ENCODE measurements around the gene PSTPIP1. TPM values are rescaled to one million over a fixed set of nuclear protein-coding genes. Genes with fewer than 3 reads are reported as not detected.

The PSTPIP1 gene
- total RNA-seq, 1 donor, result 23.4 TPM

DNA sequence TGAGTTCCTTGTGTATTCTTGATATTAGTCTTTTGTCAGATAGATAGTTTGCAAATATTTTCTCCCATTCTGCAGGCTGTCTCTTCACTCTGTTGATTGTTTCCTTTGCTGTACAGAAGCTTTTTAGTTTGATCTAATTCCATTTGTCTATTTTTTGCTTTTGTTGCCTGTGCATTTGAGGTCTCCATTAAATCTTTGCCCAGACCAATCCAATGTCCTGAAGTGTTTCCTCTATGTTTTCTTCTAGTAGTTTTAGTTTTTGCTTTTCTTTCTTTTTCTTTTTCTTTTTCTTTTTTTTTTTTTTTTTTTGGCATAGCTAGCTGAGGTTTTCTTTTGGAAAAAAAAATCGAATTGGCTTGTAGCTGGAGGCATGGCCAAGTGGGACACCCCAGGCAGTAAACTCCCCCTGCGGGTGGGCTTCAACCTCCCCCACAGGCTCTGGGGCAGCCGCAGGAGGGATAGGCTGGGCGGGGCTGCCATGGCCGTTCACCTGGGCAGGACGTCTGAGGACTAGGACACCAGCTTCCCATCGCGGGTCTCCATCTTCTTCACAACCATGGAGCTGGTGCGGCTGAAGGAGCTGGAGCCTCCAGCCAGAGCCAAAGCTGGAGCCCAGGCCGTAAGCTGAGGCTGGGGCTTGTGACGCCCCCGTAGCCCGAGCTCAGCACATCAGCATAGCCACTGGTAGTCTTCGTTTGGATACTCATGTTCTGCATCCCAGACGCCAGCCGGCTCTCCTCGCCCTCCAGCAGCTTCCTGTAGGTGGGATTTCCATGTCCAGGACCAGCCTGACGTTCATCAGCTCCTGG lies 16.2 kb upstream of the PSTPIP1 start:
- no peak for DNase-seq (ENCODE audit: low read depth in 2 of 3, low spot score in 2 of 3)

DNA sequence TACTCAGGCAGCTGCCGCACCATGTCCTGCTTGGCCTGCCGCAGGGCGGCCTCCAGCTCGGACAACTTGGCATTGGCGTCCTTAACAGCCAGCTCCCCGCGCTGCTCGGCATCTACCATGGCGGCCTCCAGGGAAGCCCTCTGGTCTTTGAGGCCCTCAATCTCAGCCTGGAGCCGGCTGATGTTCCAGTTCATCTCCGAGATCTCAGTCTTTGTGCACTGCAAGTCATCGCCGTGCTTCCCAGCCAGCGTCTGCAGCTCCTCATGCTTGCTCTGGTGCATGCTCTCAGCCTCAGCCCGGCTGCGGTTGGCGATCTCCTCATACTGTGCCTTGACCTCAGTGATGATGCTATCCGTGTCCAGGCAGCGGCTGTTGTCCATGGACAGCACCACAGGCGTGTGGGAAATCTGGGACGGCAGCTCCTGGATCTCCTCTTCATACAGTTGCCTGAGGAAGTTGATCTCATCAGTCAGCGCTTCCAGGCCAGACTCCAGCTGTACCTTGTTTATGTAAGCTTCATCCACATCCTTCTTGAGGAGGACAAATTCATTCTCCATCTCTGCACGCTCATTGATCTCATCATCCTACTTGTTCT lies 15.5 kb upstream of the PSTPIP1 start:
- no peak for DNase-seq (ENCODE audit: low read depth in 2 of 3, low spot score in 2 of 3)

GRCh38 chr15:76979996-76980520 lies 14.9 kb upstream of the PSTPIP1 start:
- DNase-seq (ENCODE audit: low read depth in 2 of 3, low spot score in 2 of 3), result no peak

GRCh38 chr15:76982356-76982755 lies 12.6 kb upstream of the PSTPIP1 start:
- no peak for DNase-seq (ENCODE audit: low read depth in 2 of 3, low spot score in 2 of 3)

GRCh38 chr15:76982756-76983155 lies 12.2 kb upstream of the PSTPIP1 start:
- no peak for DNase-seq (ENCODE audit: low read depth in 2 of 3, low spot score in 2 of 3)

- DNase-seq (ENCODE audit: low read depth in 2 of 3, low spot score in 2 of 3), result peak in 1 of 3 donors; percentile 38
These were observed 11.1 kb upstream of the PSTPIP1 start for GRCh38 chr15:76983590-76984375.

GRCh38 chr15:76986743-76987142 lies 8.2 kb upstream of the PSTPIP1 start:
- no peak for DNase-seq (ENCODE audit: low read depth in 2 of 3, low spot score in 2 of 3)

DNA sequence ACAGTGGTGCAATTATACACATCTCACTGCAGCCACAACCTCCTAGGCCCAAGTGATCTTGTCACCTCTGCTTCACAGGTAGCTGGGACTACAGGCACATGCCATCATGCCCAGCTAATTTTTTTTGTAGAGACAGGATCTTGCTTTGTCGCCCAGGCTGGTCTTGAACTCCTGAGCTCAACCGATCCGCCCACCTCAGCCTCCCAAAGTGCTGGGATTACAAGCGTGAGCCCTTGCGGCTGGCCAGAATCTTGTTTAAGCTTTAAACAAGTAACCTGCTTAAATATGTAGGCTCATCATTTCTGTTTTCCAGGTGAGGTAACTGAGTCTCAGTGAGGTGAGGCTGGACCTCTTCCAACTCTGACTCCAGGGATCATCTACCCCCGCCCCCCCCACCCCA lies 7.7 kb upstream of the PSTPIP1 start:
- no peak for DNase-seq (ENCODE audit: low read depth in 2 of 3, low spot score in 2 of 3)

- no peak for DNase-seq (ENCODE audit: low read depth in 2 of 3, low spot score in 2 of 3)
These were observed 6.7 kb upstream of the PSTPIP1 start for GRCh38 chr15:76987896-76988860.

DNA sequence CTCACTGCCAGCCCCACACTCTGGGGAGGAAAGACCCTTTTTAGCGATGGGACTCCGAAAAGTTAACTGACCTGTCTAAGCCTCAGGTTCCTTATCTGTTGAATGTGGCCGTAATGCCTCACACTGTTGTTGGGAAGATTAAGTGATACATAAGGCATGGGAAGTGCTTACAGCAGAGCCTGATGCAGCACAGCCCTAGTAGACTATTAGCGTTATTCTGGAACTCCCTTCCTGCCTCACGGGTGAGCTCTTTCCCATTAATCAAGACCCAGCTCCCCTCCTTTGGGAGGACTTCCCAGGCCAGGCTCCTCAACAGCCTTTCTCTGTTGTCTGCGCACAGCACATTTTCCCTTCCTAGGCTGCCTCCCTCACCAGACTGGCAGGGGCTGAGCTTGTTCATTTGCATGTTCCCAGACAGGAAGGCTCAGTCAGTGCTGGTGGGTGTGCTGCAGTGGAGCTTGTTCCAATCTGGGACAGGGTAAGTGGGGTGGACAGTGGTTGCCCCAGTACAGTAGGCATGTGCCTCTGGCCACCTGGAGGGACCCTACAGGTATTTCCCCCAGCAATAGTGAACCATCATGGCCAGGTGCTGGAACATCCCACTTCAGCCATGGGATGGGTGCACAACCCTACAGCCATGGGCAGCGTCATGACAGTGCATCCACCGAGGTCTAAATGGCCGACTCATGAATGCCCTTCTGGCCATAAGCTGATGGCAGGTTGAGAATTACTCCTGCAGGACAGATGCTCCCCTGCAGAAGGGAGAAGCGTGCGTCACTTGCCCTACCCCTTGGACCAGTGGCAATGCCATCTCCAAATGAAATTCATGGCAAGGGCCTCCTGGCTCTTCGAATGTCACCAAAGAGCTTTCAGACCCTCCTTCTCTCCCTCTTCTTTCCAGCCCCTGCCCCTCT lies 5.8 kb upstream of the PSTPIP1 start:
- DNase-seq (ENCODE audit: low read depth in 2 of 3, low spot score in 2 of 3), result no peak

DNA sequence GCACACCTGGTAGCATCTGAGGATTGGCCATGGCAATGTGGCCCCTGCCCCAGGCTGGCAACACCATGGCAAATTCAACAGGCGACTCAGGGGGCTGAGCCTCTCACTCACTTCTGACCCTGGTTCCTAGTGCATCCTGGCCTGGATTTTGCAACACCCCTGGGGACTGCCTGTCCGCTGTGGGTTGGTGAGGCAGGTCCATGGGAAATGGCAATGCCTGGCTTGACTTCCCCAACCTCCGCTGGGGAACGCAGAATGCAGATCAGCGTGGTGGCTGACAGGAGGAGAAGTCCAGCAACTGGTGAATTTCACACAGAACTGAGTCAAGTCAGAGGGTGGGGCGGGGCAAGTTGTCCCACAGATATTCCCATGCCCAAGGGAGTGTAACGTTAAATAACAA lies 3.9 kb upstream of the PSTPIP1 start:
- DNase-seq (ENCODE audit: low read depth in 2 of 3, low spot score in 2 of 3), result no peak

GRCh38 chr15:76991741-76992645 lies 2.9 kb upstream of the PSTPIP1 start:
- no peak for DNase-seq (ENCODE audit: low read depth in 2 of 3, low spot score in 2 of 3)

- no peak for DNase-seq (ENCODE audit: low read depth in 2 of 3, low spot score in 2 of 3)
These were observed 1.7 kb upstream of the PSTPIP1 start for GRCh38 chr15:76993114-76993725.

DNA sequence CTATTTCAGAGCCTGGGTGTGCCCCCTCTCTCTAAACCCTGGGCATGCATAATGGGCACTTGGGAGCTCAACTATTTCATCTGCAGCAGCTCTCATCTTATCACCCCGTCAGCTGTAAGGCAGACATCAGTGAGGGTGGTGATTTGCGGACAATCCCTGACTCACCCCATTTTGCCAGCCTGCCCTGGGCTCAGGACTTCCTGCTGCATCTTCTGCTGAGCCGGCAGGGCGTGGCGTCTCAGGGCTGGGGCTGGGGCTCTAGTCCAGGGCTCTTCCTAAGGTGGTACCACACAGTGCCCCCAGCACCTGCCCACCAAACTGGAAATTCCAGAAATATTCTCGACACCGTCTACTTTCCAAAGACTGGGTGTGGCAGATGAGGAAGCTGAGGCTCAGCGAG lies 925 bp upstream of the PSTPIP1 start:
- no peak for DNase-seq (ENCODE audit: low read depth in 2 of 3, low spot score in 2 of 3)

DNA sequence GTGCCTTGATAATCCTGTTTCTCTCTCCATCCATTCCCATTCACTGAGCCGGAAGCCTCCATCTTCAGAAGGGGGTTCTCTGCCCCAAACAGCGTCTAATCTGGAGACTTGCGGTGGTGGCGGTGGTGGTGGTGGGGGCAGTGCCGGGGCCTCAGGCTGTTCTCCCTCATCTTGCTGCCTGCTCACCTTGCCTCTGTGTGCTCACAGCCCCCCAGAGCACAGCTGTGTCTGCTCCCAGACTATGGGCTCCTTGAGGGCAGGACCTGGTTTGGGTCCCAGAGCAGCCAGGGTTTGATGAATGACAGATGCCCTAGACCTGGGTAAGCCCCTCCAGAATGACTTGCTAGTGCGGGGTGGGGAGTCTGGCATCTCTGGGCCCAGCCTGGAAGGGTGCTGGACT lies 430 bp upstream of the PSTPIP1 start:
- no peak for DNase-seq (ENCODE audit: low read depth in 2 of 3, low spot score in 2 of 3)

DNA sequence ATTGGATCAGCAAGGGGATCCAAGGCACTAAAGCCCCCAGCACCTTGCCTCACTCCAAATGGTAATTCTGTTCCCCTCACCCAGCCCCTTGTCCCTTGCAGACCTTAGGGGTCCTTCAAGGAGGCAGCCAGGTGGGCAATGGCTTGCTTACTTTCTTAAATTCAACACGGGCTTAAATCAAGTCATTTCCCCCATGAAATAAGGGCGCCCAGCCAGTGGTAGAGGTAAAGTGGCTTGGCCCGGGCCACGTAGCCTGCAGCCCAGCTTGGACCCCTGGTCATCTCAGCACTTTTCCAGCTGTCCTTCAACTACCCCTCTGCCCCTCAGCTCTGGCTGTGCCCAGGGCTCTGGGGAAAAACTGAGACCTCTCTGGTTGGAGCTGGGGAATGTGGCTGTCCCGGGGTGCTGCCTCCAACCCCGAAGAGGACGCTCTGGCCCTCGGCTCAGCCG lies 1.2 kb downstream of the PSTPIP1 start:
- DNase-seq (ENCODE audit: low read depth in 2 of 3, low spot score in 2 of 3), result no peak

DNA sequence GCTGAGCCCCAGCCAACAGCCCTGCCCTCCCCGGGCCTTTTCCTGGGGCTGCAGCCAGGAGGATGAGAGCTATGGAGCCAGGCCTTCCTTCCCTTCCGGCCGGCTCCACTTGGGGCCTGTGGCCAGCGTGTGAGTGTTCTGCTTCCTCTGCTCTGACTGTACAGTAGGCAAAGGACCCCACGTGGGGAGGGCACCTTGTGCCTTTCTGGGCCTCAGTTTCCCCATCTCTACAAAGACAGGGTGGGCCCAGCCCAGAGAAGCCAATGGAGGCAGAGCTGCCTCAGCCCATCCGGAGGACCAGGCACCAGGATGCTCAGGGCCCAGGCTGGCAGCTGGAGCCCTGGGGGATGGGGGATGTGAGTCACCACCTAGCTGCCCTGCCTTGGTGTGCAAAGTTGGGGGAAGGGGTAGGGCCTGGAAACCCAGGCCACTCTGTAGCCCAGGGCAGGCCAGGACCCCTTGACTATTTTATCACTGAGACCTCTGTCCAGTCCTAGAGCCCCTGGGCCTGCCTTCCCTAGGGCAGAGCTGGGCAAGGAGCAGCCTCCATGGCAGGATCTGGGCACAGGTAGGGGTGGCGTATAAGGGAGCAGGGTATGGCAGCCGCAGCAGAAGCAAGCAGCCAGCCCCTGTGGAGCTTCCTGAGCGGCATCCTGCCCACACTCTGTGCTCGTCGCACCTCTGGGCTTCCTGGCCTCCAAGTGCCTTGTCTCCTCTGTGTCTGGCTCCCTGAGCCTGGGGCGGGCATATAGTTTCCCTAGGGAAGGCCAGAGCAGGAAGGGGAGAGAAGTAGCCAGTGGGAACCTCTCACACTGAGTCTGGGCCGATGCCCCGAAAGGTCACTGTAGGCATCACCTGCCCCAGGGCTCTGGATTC lies 1.8 kb downstream of the PSTPIP1 start:
- no peak for DNase-seq (ENCODE audit: low read depth in 2 of 3, low spot score in 2 of 3)
